ENCODE results near the gene FRY. TPM values are rescaled to one million over a fixed set of nuclear protein-coding genes. Genes with fewer than 3 reads are reported as not detected.
A peak's percentile ranks its signal among the peaks of the same experiment; 100 is the strongest.

FRY gene
- total and polyA plus RNA-seq, 2 of the 13 experiments (the other 11 are each of a cell fraction or from before 2014, with no cell fraction given), result 8.2 to 13.1 TPM

- TF ChIP-seq, protein P1, sequence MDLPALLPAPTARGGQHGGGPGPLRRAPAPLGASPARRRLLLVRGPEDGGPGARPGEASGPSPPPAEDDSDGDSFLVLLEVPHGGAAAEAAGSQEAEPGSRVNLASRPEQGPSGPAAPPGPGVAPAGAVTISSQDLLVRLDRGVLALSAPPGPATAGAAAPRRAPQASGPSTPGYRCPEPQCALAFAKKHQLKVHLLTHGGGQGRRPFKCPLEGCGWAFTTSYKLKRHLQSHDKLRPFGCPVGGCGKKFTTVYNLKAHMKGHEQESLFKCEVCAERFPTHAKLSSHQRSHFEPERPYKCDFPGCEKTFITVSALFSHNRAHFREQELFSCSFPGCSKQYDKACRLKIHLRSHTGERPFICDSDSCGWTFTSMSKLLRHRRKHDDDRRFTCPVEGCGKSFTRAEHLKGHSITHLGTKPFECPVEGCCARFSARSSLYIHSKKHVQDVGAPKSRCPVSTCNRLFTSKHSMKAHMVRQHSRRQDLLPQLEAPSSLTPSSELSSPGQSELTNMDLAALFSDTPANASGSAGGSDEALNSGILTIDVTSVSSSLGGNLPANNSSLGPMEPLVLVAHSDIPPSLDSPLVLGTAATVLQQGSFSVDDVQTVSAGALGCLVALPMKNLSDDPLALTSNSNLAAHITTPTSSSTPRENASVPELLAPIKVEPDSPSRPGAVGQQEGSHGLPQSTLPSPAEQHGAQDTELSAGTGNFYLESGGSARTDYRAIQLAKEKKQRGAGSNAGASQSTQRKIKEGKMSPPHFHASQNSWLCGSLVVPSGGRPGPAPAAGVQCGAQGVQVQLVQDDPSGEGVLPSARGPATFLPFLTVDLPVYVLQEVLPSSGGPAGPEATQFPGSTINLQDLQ (CRISPR knock-in tag; IDR thresholded peaks at IDR 0.05), result no peak
- TF ChIP-seq ZBTB8A (CRISPR knock-in tag; IDR thresholded peaks at IDR 0.05; ENCODE audit: borderline replicate concordance, low read depth), result no peak
- peak; percentile 42 for TF ChIP-seq ZNF18 (CRISPR knock-in tag; IDR thresholded peaks at IDR 0.05; ENCODE audit: insufficient replicate concordance)
- TF ChIP-seq CREM (IDR thresholded peaks at IDR 0.05), result peak; percentile 83
- no peak for TF ChIP-seq CREM (CRISPR knock-in tag; IDR thresholded peaks at IDR 0.05)
- no peak for TF ChIP-seq ZNF770 (CRISPR knock-in tag; IDR thresholded peaks at IDR 0.05)
- no peak for TF ChIP-seq ETV6 (CRISPR knock-in tag; conservative IDR thresholded peaks at IDR 0.05)
- TF ChIP-seq, protein P2, sequence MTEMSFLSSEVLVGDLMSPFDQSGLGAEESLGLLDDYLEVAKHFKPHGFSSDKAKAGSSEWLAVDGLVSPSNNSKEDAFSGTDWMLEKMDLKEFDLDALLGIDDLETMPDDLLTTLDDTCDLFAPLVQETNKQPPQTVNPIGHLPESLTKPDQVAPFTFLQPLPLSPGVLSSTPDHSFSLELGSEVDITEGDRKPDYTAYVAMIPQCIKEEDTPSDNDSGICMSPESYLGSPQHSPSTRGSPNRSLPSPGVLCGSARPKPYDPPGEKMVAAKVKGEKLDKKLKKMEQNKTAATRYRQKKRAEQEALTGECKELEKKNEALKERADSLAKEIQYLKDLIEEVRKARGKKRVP (CRISPR knock-in tag; IDR thresholded peaks at IDR 0.05), result 0 out of 4 replicates have a peak, but pooled peaks of 1 of the 2 experiments have one; percentile 50
- TF ChIP-seq CREBL2 (CRISPR knock-in tag; IDR thresholded peaks at IDR 0.05; ENCODE audit: borderline replicate concordance), result no peak; the same call in 1 of the 2 replicates
- TF ChIP-seq, protein P3, sequence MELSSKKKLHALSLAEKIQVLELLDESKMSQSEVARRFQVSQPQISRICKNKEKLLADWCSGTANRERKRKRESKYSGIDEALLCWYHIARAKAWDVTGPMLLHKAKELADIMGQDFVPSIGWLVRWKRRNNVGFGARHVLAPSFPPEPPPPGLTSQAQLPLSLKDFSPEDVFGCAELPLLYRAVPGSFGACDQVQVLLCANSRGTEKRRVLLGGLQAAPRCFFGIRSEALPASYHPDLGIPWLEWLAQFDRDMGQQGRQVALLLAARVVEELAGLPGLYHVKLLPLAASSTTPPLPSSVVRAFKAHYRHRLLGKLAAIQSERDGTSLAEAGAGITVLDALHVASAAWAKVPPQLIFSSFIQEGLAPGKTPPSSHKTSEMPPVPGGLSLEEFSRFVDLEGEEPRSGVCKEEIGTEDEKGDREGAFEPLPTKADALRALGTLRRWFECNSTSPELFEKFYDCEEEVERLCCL (CRISPR knock-in tag; IDR thresholded peaks at IDR 0.05; ENCODE audit: borderline replicate concordance), result no peak
- TF ChIP-seq ZNF337 (CRISPR knock-in tag; IDR thresholded peaks at IDR 0.05; ENCODE audit: borderline replicate concordance, low read depth), result no peak
- TF ChIP-seq PLRG1 (conservative IDR thresholded peaks at IDR 0.05), result no peak
- TF ChIP-seq ZNF317 (CRISPR knock-in tag; IDR thresholded peaks at IDR 0.05), result no peak; the same call in 1 of the 2 replicates
- TF ChIP-seq, protein P4, sequence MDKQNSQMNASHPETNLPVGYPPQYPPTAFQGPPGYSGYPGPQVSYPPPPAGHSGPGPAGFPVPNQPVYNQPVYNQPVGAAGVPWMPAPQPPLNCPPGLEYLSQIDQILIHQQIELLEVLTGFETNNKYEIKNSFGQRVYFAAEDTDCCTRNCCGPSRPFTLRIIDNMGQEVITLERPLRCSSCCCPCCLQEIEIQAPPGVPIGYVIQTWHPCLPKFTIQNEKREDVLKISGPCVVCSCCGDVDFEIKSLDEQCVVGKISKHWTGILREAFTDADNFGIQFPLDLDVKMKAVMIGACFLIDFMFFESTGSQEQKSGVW (CRISPR knock-in tag; IDR thresholded peaks at IDR 0.05; ENCODE audit: borderline replicate concordance), result no peak; the same call in 1 of the 2 replicates
- TF ChIP-seq, protein P5, sequence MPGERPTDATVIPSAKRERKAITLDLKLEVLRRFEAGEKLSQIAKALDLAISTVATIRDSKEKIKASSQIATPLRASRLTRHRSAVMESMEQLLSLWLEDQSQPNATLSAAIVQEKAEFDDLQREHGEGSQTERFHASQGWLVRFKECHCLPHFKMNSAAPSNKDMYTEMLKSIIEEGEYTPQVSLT (CRISPR knock-in tag; IDR thresholded peaks at IDR 0.05; ENCODE audit: borderline replicate concordance, low read depth), result no peak
- TF ChIP-seq JDP2 (CRISPR knock-in tag; IDR thresholded peaks at IDR 0.05; ENCODE audit: borderline replicate concordance), result no peak
- TF ChIP-seq HOXA7 (CRISPR knock-in tag; IDR thresholded peaks at IDR 0.05), result no peak
Observed at GRCh38 chr13:32315238-32316027, 283.9 kb downstream of the FRY start, which contains the start of the genes BRCA2 and ZAR1L (continued).

All from HepG2 (cell line).